ENCODE data around the gene MAP3K20.
A peak's percentile ranks its signal among the peaks of the same experiment; 100 is the strongest.

The MAP3K20 gene

DNA sequence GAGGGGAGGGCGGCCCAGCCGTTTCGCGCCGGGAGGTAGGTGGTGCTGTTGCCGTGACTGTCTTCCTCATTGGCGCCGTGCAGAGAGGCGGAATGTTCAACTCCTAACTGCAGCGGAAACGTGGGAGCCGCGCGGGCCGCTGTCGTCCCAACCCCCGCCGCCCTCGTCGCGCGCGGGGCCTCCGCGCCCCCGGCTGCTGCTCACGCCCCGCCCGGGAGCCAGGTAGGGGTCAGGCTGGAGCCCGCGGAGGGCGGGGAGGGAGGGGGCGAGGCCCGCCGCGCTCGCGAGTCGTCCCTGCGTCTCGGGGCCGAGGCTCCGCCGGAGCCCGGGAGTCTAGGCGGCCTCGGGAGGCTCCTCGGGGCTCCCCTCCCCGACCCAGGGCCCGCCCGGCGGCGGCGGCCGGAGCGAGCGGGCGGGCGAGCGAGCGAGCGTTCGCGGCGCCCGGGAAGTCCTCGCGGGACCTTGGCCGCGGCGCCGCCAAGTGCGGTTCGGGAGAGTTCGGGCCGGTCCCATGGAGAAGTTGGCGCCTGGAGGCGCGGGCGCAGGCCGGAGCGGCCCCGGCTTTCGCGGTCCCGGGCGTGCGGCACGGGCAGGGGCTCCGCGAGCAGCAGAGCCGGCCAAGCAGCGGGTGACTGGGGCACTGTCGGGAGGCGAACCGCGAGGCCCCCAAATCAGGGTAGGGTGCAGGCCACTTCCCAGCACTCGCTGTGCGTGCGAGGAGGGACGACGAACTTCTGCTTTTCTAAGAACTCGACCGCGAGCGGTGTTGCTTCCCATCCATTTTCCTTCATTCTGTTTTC is at the start of gene MAP3K20:
Gene MAP3K20 (plus strand): TSS at position 66 of the 800 bp plus-strand sequence. CDS start 15,186 bp downstream, outside the sequence.
- H3K4me3 ChIP-seq (ENCODE audit: low read depth, low read length): peak within 1 kb of the TSS; percentile 66
- TF ChIP-seq, protein P1, sequence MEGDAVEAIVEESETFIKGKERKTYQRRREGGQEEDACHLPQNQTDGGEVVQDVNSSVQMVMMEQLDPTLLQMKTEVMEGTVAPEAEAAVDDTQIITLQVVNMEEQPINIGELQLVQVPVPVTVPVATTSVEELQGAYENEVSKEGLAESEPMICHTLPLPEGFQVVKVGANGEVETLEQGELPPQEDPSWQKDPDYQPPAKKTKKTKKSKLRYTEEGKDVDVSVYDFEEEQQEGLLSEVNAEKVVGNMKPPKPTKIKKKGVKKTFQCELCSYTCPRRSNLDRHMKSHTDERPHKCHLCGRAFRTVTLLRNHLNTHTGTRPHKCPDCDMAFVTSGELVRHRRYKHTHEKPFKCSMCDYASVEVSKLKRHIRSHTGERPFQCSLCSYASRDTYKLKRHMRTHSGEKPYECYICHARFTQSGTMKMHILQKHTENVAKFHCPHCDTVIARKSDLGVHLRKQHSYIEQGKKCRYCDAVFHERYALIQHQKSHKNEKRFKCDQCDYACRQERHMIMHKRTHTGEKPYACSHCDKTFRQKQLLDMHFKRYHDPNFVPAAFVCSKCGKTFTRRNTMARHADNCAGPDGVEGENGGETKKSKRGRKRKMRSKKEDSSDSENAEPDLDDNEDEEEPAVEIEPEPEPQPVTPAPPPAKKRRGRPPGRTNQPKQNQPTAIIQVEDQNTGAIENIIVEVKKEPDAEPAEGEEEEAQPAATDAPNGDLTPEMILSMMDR (IDR thresholded peaks at IDR 0.05; ENCODE audit: borderline replicate concordance, insufficient read depth, low read depth, low read length): peak; percentile 45

- no peak overlapping the region for H3K4me3 ChIP-seq (ENCODE audit: low read depth, low read length)
- TF ChIP-seq, protein P1 (IDR thresholded peaks at IDR 0.05; ENCODE audit: borderline replicate concordance, insufficient read depth, low read depth, low read length): no peak
These were observed 49.2 kb upstream of the MAP3K20 start for GRCh38 chr2:173026479-173026878.

- H3K4me3 ChIP-seq (ENCODE audit: low read depth, low read length): no peak overlapping the region
- TF ChIP-seq, protein P1 (IDR thresholded peaks at IDR 0.05; ENCODE audit: borderline replicate concordance, insufficient read depth, low read depth, low read length): peak; percentile 83
These were observed 48.2 kb upstream of the MAP3K20 start for GRCh38 chr2:173027181-173028128.

DNA sequence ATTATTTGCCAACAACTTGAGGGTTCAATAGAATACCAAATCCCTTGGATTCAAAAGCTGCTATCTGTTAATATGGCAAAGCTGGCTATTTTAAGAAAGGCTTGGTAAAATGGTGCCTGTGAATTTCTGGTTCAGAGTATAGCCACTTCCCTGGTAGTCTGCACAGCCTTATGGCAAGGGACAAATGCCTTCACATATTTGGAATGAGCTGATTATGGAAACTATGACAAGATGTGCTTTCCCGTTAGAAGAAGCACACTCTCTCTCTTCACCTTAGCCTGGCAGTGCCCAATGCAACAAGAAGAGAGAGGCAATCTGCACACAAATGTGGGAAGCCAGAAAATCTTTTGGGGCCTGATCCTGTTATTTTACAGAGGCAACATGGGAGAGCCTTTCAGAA is 47.5 kb upstream of the MAP3K20 start:
- TF ChIP-seq, protein P1 (IDR thresholded peaks at IDR 0.05; ENCODE audit: borderline replicate concordance, insufficient read depth, low read depth, low read length): no peak
- no peak overlapping the region for H3K4me3 ChIP-seq (ENCODE audit: low read depth, low read length)

GRCh38 chr2:173028671-173029070 is 47.0 kb upstream of the MAP3K20 start:
- H3K4me3 ChIP-seq (ENCODE audit: low read depth, low read length): no peak overlapping the region
- TF ChIP-seq, protein P1 (IDR thresholded peaks at IDR 0.05; ENCODE audit: borderline replicate concordance, insufficient read depth, low read depth, low read length): no peak

DNA sequence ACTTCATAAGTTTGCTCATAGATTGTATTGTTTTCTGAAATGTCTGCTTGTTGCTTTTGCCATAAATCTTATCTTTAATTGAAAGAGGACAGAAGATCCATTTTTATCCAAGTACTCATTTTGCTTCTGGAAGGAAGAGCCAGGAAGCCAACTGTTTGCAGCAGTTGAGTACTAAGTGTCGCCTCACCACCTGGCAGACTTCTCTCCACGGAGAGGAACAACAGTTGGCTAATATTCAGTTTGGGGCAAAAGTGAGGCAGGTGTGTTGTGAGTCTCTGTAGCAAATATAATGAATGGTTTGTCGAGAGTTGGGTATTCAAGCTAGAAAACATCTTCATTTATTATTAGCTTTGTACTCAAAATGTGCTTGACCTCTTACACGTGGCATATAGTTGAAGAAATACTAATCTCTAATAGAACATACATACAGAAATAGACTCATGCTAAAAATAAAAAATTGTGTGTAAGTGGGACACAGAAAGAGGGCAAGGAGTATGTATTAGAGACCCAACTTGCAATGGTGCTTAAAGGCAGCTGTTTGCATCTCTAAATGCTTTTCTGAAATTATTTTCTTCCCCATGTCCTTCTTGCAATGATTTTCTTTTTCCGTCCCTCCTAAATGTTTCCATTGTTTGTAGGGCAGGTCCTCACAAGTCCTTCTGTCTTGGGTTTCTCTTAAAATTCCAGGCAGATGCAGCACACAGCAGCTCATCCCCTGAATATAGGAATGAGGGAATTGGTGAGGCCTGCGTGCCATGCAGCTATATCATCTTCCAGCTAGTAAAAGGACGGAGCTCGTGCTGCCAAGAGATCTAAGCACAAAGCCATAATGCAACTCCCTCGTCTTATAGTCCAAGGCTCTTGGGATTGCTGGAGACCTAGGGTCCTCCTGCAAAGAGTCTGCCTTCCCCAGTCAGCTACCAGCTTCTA is 44.8 kb upstream of the MAP3K20 start:
- no peak overlapping the region for H3K4me3 ChIP-seq (ENCODE audit: low read depth, low read length)
- TF ChIP-seq, protein P1 (IDR thresholded peaks at IDR 0.05; ENCODE audit: borderline replicate concordance, insufficient read depth, low read depth, low read length): no peak

All from GM12875 (cell line).